Retinal pigment epithelial cell (primary cell): ENCODE data around the gene MRC2.
"Not testable (repeated sequence)": the region's sequence is repeated elsewhere in the genome, so short reads cannot be mapped to it uniquely, and the experiment has no call there.

Experiments
- DNase-seq: peaks from one replicate; pipeline ENCODE4 v3.0.0-alpha.2; 2010; ENCODE audit warnings: low read depth
- H3K4me3 ChIP-seq: 2 replicates; pipeline ENCODE4 v1.5.1; 2011; ENCODE audit warnings: mild to moderate bottlenecking, low read length, control low read depth, moderate library complexity
- TF ChIP-seq, protein P1 (sequence below): conservative IDR thresholded peaks from 2 replicates; pipeline ENCODE4 v1.5.1; 2011; ENCODE audit warnings: low read depth, low read length, control low read depth, inconsistent platforms

Gene MRC2

GRCh38 chr17:62684179-62684578 lies 56.7 kb downstream of the MRC2 start:
- TF ChIP-seq, protein P1, sequence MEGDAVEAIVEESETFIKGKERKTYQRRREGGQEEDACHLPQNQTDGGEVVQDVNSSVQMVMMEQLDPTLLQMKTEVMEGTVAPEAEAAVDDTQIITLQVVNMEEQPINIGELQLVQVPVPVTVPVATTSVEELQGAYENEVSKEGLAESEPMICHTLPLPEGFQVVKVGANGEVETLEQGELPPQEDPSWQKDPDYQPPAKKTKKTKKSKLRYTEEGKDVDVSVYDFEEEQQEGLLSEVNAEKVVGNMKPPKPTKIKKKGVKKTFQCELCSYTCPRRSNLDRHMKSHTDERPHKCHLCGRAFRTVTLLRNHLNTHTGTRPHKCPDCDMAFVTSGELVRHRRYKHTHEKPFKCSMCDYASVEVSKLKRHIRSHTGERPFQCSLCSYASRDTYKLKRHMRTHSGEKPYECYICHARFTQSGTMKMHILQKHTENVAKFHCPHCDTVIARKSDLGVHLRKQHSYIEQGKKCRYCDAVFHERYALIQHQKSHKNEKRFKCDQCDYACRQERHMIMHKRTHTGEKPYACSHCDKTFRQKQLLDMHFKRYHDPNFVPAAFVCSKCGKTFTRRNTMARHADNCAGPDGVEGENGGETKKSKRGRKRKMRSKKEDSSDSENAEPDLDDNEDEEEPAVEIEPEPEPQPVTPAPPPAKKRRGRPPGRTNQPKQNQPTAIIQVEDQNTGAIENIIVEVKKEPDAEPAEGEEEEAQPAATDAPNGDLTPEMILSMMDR, result no peak
- no peak overlapping the region for H3K4me3 ChIP-seq
- no peak for DNase-seq

- H3K4me3 ChIP-seq, result no peak overlapping the region
- DNase-seq, result no peak
- TF ChIP-seq, protein P1, result no peak
These were observed 60.5 kb downstream of the MRC2 start for GRCh38 chr17:62687997-62688396.

- TF ChIP-seq, protein P1, result no peak
- DNase-seq, result no peak
- no peak overlapping the region for H3K4me3 ChIP-seq
These were observed 61.1 kb downstream of the MRC2 start for GRCh38 chr17:62688398-62689160.

- no peak for DNase-seq
- TF ChIP-seq, protein P1, result no peak
- H3K4me3 ChIP-seq, result no peak overlapping the region
These were observed 62.1 kb downstream of the MRC2 start for GRCh38 chr17:62689441-62690167.

- TF ChIP-seq, protein P1, result no peak
- DNase-seq, result no peak
These were observed 62.9 kb downstream of the MRC2 start for GRCh38 chr17:62690168-62690897.

GRCh38 chr17:62691589-62691915 lies 64.1 kb downstream of the MRC2 start:
- not testable (repeated sequence) for H3K4me3 ChIP-seq, DNase-seq

More at GRCh38 chr17:62690168-62690897, 62.9 kb downstream of the MRC2 start:
- H3K4me3 ChIP-seq, result no peak overlapping the region

GRCh38 chr17:62692159-62692651 lies 64.7 kb downstream of the MRC2 start:
- TF ChIP-seq, protein P1, result no peak
- DNase-seq, result no peak
- H3K4me3 ChIP-seq, result no peak overlapping the region
